ENCODE measurements around the gene RPTOR.

DNA sequence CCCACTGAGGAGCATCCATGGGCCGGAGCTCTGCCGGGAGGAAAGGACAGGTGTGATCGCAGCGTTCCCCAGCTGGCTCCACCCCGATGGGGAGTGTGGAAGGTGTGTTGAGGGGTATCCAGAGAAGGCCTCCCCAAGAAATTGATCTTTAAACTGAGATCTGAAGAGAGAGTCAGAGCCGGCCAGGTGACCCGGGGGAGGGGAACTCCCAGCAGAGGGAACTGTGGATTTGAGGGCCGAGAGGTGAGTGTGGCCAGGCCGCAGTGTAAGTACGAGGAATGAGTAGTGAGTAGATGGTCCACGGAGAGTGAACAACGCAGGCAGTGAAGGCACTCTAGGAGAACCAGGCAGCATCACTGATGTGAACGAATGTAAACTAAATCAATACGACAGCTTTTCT, 80.2 kb downstream of the RPTOR start:
- TF ChIP-seq EZH2 (IDR thresholded peaks at IDR 0.05) = no peak
- no peak for TF ChIP-seq POLR2AphosphoS5 (IDR thresholded peaks at IDR 0.05; ENCODE audit: borderline replicate concordance, low read depth, low read length)
